ENCODE measurements around the gene ELOVL5.

The ELOVL5 gene

DNA sequence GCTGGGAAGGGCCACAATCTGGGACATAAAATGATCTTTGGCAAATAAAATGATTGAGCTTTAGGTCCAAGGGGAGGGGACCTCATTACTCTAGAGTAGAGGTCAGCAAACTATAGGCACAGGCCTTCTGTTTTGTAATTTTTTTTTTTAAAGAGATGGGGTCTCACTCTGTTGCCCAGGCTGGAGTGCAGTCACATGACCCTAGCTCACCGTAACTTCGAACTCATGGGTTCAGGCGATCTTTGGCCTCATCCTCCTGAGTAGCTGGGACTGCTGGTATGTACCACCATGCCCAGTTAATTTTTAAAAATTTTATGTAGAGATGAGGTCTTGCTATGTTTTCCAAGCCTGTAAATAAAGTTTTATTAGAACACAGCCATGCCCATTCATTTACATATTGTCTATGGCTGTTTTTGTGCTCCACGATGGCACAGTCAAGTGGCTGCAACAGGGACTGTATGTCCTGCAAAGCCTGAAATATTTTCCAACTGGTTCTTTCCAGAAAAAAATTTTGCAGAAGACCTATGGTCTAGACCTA lies 82.1 kb downstream of the ELOVL5 start:
- ChIA-PET CTCF (no interaction called here), POLR2A (ENCODE audit: low non-redundant PET) (no interaction called here)
- no peak for DNase-seq (ENCODE audit: low spot score)
- TF ChIP-seq CTCF (conservative IDR thresholded peaks at IDR 0.05; ENCODE audit: low read depth) = no peak
- H3K27ac ChIP-seq = no peak overlapping the region

- DNase-seq (ENCODE audit: low spot score) = no peak
- H3K27ac ChIP-seq = no peak overlapping the region
- TF ChIP-seq CTCF (conservative IDR thresholded peaks at IDR 0.05; ENCODE audit: low read depth) = no peak
- CTCF ChIA-PET = no interaction called here
- POLR2A ChIA-PET (ENCODE audit: low non-redundant PET) = no interaction called here
These were observed 83.7 kb downstream of the ELOVL5 start for GRCh38 chr6:53264915-53265607.

GRCh38 chr6:53264337-53264736 lies 84.4 kb downstream of the ELOVL5 start:
- no peak overlapping the region for H3K27ac ChIP-seq
- CTCF ChIA-PET = no interaction called here
- POLR2A ChIA-PET (ENCODE audit: low non-redundant PET) = no interaction called here
- TF ChIP-seq CTCF (conservative IDR thresholded peaks at IDR 0.05; ENCODE audit: low read depth) = no peak
- no peak for DNase-seq (ENCODE audit: low spot score)

GRCh38 chr6:53263917-53264316 lies 84.8 kb downstream of the ELOVL5 start:
- CTCF ChIA-PET = no interaction called here
- POLR2A ChIA-PET (ENCODE audit: low non-redundant PET) = no interaction called here
- no peak for DNase-seq (ENCODE audit: low spot score)
- no peak overlapping the region for H3K27ac ChIP-seq
- no peak for TF ChIP-seq CTCF (conservative IDR thresholded peaks at IDR 0.05; ENCODE audit: low read depth)

DNA sequence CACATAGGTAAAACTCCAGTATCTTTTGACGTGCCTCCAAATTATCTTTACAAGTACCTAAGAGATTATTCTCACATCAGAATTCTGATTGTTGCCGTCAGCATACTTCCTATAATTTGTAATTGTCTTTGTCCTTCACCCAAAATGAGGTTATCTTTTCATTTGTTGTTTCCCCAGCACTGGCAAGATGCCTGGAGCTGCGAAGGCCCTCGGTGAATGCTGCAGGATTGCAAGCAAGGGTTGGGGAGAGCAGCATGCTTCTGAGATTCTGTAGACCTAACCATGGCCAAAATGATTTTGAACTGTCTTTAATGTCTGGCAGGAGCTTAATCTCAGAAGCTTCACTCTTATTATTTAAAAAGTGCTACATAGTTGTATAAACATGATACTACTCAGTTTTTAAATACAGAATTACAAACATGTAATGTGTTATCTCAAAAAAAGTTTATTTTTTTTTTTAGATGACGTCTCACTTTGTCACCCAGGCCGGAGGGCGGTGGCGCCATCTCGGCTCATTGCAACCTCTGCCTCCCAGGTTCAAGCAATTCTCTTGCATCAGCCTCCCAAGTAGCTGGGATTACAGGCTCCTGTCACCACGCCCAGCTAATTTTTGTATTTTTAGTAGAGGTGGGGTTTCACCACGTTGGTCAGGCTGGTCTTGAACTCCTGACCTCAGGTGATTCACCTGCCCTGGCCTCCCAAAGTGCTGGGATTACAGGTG lies 88.7 kb downstream of the ELOVL5 start:
- POLR2A ChIA-PET (ENCODE audit: low non-redundant PET) = no interaction called here
- DNase-seq (ENCODE audit: low spot score) = no peak
- no peak overlapping the region for H3K27ac ChIP-seq
- no peak for TF ChIP-seq CTCF (conservative IDR thresholded peaks at IDR 0.05; ENCODE audit: low read depth)
- CTCF ChIA-PET = no interaction called here

DNA sequence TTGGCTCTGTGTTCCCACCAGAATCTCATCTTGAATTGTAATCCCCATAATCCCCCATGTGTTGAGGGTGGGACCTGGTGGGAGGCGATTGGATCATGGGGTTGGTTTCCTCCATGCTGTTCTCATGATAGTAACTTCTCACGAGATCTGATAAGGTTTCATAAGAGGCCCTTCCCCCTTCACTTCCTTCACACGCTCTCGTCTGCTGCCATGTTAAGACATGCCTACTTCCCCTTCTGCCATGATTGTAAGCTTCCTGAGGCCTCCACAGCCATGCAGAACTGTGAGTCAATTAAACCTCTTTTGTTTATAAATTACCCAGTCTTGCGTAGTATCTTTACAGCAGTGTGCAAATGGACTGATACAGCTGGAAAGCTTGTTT lies 90.0 kb downstream of the ELOVL5 start:
- ChIA-PET POLR2A (ENCODE audit: low non-redundant PET) (no interaction called here), CTCF (no interaction called here)
- no peak overlapping the region for H3K27ac ChIP-seq
- DNase-seq (ENCODE audit: low spot score) = no peak
- TF ChIP-seq CTCF (conservative IDR thresholded peaks at IDR 0.05; ENCODE audit: low read depth) = no peak

Data from RWPE1 (cell line).